Stimulated activated CD4-positive, alpha-beta T cell treated with anti-CD3 and anti-CD28 coated beads, Interleukin-1b, Interleukin-23, amount 100 ng/mL, for 24 hours (primary cell): ENCODE results near the gene FH.

ENCODE experiments used
- DNase-seq, 4 experiments: peaks; one replicate each; pipeline ENCODE4 v3.0.0-alpha.2; 2020; ENCODE audit warnings: low read depth in 4 of 4, low spot score in 1 of 4

FH gene

GRCh38 chr1:241460098-241460873, 59.3 kb downstream of the FH start:
- DNase-seq = no peak

GRCh38 chr1:241459186-241459802, 60.3 kb downstream of the FH start:
- DNase-seq = no peak

GRCh38 chr1:241457421-241457820, 62.1 kb downstream of the FH start:
- DNase-seq = no peak

GRCh38 chr1:241456743-241457142, 62.8 kb downstream of the FH start:
- DNase-seq = no peak

GRCh38 chr1:241453732-241454131, 65.8 kb downstream of the FH start:
- DNase-seq = no peak

GRCh38 chr1:241451956-241452355, 67.6 kb downstream of the FH start:
- no peak for DNase-seq
